NCI-H2196 (cell line): ENCODE measurements around the gene CDK12.
"Not testable (repeated sequence)": the region's sequence is repeated elsewhere in the genome, so short reads cannot be mapped to it uniquely, and the experiment has no call there.

Source experiments
- DNase-seq: peaks from one replicate; lab custom pipeline; 2025; ENCODE audit not compliant: unreplicated experiment; lab: John Stamatoyannopoulos, UW

Gene CDK12

DNA sequence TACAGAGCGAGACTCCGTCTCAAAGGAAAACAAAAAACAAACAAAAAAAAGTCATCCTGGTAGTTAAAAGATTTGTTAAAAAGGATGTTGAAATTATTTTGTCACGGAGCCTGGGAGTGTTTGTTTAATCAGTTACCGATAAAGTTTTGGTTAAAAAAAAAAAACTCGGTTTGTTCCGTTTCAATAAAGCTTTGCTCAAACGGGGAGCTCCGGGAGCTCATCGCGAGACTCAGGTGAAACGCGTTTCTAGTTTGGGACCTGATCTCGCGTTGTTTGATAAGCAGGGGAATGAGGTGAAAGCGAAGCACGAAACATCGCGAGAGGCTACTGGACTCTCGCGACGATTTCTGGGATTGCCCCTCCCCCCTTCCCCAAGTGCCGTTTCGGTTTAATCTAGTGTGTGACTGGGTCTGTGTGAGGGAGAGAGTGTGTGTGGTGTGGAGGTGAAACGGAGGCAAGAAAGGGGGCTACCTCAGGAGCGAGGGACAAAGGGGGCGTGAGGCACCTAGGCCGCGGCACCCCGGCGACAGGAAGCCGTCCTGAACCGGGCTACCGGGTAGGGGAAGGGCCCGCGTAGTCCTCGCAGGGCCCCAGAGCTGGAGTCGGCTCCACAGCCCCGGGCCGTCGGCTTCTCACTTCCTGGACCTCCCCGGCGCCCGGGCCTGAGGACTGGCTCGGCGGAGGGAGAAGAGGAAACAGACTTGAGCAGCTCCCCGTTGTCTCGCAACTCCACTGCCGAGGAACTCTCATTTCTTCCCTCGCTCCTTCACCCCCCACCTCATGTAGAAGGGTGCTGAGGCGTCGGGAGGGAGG lies at the start of gene CDK12:
CDK12 (plus strand) TSS at position 374 of the 813 bp plus-strand sequence. CDS start 586 bp downstream, outside the sequence.
- peak; percentile 94 for DNase-seq

DNA sequence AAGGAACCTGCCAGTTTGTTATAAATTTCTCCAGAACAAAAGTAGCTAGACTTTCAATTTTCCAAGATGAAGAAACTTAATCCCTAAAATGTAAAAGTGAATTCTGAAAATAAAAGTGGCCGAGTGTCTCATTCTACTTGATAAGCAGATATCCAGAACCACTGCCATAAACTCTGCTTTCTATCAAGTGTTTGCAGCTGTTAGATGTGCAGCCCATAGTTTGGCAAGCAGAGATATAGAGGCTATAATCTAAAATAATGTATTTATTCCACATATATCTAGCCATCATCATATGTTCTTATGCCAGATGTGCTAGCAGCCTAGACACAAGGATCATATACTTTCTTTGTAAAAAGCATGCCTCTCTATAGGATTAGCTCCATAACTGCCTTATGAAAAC lies 45.1 kb upstream of the CDK12 start:
- no peak for DNase-seq

DNA sequence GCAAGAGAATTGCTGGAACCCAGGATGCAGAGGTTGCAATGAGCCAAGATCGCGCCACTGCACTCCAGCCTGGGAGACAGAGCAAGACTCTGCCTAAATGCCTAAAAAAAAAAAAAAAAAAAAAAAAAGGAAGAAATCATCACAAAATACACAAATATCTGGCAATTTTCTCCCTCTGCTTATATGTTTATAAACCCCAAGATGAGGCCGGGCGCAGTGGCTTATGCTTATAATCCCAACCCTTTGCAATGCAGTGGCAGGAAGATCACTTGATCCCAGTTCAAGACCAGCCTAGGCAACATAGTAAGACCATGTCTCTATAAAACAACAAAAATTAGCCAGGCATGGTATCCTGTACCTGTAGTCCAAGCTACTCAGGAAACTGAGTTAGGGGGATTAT lies 31.7 kb upstream of the CDK12 start:
- DNase-seq, result no peak

DNA sequence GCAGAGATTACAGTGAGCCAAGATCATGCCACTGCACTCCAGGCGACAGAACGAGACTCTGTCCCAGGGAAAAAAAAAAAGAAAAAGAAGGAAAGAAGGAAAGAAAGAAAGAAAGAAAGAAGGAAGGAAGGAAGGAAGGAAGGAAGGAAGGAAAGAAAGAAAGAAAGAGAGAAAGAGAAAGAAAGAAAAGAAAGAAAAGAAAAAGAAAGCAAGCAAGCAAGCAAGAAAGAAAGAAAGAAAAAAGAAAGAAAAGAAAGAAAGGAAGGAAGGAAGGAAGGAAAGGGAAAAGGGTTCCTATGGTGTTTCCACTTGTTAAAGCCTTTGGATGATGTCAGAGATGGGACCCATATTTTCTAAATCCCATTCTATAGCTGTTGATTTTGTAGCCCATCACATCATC lies 21.4 kb upstream of the CDK12 start:
- not testable (repeated sequence) for DNase-seq

DNA sequence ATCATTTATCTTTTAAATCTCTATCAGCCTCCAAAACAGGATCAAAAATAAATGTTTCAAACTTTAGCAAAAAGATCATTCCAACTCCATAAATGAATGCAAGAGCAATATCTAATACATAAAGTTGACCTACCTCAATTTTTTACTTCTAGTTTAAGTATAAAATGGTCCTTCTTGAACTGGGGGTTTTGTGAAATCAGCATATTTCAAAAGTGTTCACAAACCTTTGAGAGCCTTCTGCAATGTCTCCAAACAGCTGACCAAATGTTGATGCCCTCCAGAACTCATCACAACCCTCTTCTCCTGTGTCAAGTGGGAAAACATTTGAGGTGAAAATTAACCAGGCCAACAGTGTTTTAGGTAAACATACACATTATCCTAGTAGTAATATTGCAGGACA lies 18.0 kb upstream of the CDK12 start:
- no peak for DNase-seq

DNA sequence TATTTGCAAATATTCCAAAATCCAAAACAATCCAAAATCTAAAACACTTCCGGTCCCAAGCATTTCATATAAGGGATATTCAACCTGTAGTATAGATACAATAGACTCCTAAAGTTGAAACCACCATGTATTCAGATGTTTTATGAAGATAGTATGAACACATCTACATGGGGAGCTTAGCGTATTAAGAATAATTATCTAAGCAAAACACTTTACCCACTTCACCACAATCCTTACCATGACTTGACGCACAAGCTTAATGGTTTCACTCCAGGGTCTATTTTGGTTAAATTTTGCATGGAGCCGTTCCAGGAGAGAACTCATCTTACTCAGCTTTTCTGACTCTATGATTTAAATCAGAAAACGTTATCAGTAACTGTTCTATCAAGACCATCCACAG lies 13.7 kb upstream of the CDK12 start:
- no peak for DNase-seq

DNA sequence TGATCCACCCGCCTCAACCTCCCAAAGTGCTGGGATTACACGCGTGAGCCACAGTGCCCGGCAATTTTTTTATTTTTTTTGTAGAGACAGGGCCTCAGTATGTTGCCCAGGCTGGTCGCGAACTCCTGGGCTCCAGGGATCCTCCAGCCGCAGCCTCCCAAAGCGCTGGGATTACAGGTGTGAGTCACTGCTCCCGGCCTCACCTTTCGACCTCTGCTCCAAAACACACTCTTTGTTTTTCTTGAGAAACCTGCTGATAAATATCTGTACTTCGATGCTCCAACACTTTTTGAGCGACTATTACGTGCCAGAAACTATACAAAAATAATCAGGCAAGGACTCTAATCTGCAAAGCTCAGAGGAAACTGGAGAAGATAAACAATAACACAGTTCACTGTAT lies 11.2 kb upstream of the CDK12 start:
- DNase-seq, result no peak

DNA sequence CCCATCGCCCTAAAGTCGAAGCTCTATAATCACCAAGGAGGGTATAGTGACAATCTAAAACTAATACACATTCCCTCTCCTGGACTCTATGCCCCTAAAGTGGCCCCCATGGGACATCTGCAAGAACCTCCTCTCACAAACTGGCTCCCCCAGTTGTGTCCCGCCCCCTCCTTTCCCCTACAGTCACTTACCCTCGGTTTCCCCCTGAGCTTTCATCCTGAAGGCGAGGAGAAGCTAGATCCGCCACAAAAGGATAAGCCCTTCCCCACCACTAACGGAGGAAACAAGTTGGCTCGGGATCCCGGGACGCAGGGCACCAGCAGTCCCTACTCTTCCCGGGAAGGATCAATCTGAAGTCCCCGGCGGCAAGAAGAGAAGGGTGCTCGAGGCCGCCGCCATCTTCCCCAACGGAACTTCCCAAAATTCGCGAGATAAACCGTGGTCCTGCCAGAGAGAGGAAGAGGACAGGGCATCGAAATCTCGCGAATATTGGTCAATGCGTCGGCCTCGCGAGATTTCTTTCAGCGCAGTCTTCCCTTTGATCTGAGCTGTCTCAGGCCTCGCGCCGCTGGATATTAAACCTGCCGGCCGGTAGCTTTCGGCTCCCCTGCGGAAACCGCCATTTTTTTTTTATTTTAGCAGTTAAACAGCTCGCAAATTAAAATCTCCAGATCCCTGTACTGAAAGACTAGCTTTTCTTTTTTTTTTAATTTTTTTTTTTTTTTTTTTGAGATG lies 10.3 kb upstream of the CDK12 start, which contains the start of gene MED1:
MED1 (minus strand) TSS at position 417 of the 735 bp plus-strand sequence; CDS start at position 216, 201 bp downstream.
- peak; percentile 88 for DNase-seq

DNA sequence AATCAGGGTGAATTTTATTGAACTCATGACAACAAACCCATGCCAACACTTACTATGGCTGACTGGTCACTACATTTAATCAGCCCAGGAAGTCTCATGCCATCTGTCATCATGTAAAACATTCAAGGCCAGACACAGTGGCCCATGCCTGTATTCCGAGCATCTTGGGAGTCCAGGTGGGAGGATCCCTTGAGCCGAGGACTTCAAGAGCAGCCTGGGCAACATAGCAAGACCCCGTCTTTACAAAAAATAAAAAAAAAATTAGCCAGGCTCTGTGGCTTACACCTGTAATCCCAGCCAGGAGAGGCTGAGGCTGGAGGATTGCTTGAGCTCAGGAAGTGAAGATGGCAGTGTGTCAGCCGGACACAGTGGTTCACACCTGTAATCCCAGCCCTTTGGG lies 5.4 kb upstream of the CDK12 start:
- DNase-seq, result no peak

DNA sequence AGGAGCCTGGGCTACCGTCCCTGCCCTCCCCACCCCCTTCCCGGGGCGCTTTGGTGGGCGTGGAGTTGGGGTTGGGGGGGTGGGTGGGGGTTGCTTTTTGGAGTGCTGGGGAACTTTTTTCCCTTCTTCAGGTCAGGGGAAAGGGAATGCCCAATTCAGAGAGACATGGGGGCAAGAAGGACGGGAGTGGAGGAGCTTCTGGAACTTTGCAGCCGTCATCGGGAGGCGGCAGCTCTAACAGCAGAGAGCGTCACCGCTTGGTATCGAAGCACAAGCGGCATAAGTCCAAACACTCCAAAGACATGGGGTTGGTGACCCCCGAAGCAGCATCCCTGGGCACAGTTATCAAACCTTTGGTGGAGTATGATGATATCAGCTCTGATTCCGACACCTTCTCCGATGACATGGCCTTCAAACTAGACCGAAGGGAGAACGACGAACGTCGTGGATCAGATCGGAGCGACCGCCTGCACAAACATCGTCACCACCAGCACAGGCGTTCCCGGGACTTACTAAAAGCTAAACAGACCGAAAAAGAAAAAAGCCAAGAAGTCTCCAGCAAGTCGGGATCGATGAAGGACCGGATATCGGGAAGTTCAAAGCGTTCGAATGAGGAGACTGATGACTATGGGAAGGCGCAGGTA lies 762 bp downstream of the CDK12 start:
- DNase-seq, result no peak

DNA sequence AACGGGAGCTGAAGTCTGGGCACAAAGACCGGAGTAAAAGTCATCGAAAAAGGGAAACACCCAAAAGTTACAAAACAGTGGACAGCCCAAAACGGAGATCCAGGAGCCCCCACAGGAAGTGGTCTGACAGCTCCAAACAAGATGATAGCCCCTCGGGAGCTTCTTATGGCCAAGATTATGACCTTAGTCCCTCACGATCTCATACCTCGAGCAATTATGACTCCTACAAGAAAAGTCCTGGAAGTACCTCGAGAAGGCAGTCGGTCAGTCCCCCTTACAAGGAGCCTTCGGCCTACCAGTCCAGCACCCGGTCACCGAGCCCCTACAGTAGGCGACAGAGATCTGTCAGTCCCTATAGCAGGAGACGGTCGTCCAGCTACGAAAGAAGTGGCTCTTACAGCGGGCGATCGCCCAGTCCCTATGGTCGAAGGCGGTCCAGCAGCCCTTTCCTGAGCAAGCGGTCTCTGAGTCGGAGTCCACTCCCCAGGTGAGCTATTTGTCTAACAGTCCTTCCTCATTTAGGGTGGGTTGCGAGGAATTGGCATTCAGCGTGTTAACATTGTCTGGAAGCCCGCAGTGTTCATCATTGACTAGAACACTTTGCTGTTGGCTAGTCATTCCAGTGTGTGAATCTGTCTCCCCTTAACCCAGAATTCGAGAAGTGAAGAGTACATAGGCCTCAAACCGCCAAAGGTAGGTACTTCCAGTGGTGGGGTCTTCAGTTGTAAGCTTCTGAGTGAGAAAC lies 1.5 kb downstream of the CDK12 start:
- DNase-seq, result no peak

DNA sequence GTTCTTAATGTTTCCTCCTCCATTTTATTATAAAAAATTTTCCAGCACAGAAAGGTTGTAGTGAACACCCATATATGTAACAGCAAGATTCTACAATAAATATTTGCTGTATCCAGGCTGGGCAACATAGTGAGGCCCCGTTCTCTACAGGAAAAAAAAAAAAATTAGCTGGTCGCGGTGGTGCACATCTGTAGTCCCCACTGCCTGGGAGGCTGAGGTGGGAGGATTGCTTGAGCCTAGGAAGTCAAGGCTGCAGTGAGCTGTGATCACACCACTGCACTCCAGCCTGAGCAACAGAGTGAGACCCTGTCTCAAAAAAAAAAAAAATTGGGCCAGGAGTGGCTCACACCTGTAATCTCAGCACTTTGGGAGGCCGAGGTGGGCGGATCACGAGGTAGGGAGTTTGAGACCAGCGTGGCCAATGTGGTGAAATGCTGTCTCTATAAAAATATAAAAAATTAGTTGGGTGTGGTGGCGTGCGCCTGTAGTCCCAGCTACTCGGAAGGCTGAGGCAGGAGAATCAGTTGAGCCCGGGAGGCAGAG lies 3.4 kb downstream of the CDK12 start:
- not testable (repeated sequence) for DNase-seq

DNA sequence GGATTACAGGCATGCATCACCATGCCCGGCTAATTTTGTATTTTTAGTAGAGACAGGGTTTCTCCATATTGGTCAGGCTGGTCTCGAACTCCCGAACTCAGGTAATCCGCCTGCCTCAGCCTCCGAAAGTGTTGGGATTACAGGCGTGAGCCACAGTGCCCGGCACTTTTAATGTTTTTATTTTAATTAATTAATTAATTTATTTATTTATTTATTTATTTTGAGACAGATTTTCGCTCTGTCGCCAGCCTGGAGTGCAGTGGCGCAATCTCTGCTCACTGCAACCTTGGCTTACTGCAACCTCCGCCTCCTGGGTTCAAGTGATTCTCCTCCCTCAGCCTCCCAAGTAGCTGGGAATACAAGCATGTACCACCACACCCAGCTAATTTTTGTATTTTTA lies 7.3 kb downstream of the CDK12 start:
- not testable (repeated sequence) for DNase-seq

DNA sequence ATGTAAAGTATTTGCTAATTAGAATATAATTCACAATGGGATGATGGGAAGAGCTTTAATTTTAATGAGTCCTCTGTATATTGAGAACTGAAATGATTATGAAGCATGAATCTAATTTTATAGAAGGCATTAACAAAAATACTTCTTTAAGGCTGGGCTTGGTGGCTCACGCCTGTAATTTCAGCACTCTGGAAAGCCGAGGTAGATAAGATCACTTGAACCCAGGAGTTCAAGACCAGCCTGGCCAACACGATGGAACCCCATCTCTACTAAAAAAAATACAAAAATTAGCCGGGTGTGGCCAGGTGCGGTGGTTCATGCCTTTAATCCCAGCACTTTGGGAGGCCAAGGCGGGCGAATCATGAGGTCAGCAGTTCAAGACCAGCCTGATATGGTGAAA lies 12.0 kb downstream of the CDK12 start:
- DNase-seq, result no peak

DNA sequence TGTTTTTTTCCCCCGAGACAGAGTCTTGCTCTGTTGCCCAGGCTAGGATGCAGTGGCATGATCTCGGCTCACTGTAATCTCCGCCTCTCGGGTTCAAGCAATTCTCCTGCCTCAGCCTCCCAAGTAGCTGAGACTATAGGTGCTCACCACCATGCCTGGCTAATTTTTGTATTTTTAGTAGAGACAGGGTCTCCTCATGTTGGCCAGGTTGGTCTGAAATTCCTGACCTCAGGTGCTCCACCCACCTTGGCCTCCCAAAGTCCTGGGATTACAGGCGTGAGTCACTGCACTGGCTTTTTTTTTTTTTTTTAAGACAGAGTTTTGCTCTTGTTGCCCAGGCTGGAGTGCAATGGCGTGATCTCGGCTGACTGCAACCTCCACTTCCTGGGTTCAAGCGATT lies 18.3 kb downstream of the CDK12 start:
- not testable (repeated sequence) for DNase-seq

DNA sequence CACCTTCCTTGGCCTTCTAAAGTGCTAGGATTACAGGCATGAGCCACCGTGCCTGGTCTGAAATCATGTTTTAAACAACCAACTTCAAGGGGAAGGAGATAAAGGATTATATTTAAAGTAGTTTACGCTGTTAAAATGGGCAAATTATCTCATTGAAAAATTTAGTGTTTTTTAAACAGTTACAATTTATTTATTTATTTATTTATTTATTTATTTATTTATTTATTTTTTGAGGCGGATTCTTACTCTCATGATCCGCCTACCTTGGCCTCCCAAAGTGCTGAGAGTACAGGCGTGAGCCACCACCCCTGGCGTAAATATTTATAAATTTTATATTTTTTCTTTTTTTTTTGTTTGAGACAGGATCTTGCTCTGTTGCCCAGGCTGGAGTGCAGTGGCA lies 22.2 kb downstream of the CDK12 start:
- DNase-seq, result no peak

DNA sequence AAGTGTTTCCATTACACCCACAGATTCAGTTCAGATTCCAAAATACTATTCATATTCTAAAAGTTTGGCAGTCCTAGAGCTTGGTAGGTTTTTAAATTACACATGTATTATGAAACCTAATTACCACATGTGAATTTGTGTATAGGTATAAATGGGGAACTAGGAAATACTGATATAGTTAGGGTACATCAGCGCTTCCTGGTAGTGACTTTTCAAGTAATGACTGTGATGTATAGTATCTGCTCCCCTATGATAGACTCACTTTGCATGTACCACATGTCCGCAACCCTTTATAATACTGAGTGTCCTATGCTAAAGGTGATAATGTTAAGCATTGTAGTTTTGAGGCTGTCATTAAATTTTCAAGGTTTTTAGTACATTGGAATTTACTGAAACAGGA lies 22.9 kb downstream of the CDK12 start:
- no peak for DNase-seq

DNA sequence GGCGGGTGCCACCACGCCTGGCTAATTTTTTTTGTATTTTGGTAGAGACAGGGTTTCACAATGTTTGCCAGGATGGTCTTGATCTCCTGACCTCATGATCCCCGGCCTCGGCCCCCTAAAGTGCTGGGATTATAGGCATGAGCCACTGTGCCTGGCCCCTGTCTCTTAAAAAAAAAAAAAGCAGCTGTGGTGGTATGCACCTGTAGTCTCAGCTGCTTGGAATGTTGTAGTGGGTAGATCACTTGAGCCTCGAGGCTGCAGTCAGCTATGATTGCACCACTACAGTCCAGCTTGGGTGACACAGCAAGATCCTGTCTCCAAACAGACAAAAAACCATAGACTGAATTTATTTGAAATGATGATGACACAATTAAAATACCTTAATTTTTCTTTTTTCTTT lies 24.3 kb downstream of the CDK12 start:
- DNase-seq, result no peak

DNA sequence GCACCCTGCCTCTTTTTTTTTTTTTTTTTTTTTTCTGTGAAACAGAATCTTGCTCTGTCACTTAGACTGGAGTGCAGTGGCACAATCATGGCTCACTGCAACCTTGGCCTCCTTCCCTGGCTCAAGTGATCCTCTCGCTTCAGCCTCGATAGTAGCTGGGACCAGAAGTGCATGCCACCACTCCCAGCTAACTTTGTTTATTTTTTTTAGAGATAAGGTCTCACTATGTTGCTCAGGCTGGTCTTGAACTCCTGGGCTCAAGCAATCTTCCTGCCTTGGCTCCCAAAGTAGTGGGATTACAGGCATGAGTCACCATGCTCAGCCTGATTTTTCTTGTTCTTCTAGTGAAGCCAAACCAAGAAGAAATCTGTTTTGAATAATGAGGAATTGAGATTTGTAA lies 25.0 kb downstream of the CDK12 start:
- no peak for DNase-seq

DNA sequence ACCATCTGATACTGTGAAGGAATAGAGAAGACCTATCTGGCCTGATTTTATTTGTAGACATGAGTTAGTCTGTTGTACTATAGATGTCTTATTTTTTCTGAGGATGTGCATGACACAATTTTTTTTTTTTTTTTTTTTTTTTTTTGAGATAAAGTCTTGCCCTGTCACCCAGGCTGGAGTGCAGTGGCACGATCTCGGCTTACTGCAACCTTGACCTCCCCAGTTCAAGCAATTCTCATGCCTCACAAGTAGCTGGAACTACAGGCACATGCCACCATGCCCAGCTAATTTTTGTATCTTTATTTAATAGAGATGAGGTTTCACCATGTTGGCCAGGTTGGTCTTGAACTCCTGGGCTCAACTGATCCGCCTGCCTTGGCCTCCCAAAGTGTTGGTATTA lies 26.2 kb downstream of the CDK12 start:
- not testable (repeated sequence) for DNase-seq

DNA sequence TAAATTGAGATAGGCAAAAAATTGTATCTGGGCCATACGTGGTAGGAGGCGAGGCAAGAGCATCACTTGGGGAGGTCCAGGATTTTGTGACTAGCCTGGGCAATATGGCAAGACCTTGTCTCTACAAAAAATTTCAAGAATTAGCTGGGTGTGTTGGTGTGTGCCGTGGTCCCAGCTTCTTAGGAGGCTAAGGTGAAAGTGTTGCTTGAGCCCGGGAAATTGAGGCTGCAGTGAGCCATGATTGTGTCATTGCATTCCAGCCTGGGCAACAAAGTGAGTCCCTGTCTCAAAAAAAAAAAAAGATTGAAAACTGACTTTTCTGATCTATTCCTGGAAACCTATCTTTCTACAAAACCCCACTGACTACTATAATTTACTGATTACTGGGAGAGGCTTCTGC lies 26.7 kb downstream of the CDK12 start:
- DNase-seq, result no peak
